Endothelial cell of umbilical vein (primary cell): Measurements from ENCODE around the gene DEPDC5. TPM values are rescaled to one million over a fixed set of nuclear protein-coding genes. Genes with fewer than 3 reads are reported as not detected.

Experiments
- BruUV-seq: library from RNA; stranded (reverse); fragments of 400-500 nt; replicated peaks from 2 replicates; lab custom pipeline; 2021; lab: Mats Ljungman, UMichigan
- CTCF ChIA-PET: fragments of 300-600, 350-600 bp; sonication (Branson Sonifier 250); formaldehyde crosslinking; loops from one replicate; lab custom pipeline; 2021; ENCODE audit warnings: antibody characterized with exemption, inconsistent platforms; lab: Charles Lee
- POLR2A ChIA-PET: fragments of 300-600, 350-600 bp; sonication (Branson Sonifier 250); formaldehyde crosslinking; loops from one replicate; lab custom pipeline; 2021; ENCODE audit warnings: antibody characterized with exemption, inconsistent platforms; lab: Charles Lee
- DNase-seq: peaks from one replicate; pipeline ENCODE4 v3.0.0-alpha.2; 2011; ENCODE audit warnings: low read depth, low spot score
- FAIRE-seq: peaks from 2 replicates; lab custom pipeline; 2011; peaks lifted over from hg19 to GRCh38; lab: Jason Lieb, UNC
- H2AFZ ChIP-seq: 2 replicates; pipeline ENCODE4 v1.6.0; 2012; ENCODE audit warnings: low read depth, low read length, control low read depth, inconsistent platforms
- H3K27ac ChIP-seq: 2 replicates; pipeline ENCODE4 v1.5.1; 2011; ENCODE audit warnings: low read depth, mild to moderate bottlenecking, control low read depth, low read length, moderate library complexity; ENCODE audit not compliant: insufficient read depth
- H3K27me3 ChIP-seq, 2 experiments: 2 replicates each; pipeline versions ENCODE4 v1.6.0 to v1.6.1; 2011; ENCODE audit warnings: low read length in 2 of 2, mixed read lengths in 1 of 2; ENCODE audit not compliant: control insufficient read depth in 2 of 2, insufficient read depth in 2 of 2
- H3K36me3 ChIP-seq, 2 experiments: 2 replicates in 1 of 2; 3 replicates in 1 of 2; pipeline ENCODE4 v1.5.1; 2011; ENCODE audit warnings: low read length in 2 of 2, mild to moderate bottlenecking in 1 of 2, moderate library complexity in 1 of 2; ENCODE audit not compliant: control insufficient read depth in 2 of 2, insufficient read depth in 2 of 2; ENCODE audit errors: extremely low read depth in 1 of 2
- H3K4me1 ChIP-seq: 3 replicates; pipeline ENCODE4 v1.5.1; 2011; ENCODE audit warnings: mild to moderate bottlenecking, low read length; ENCODE audit not compliant: control insufficient read depth, insufficient read depth; ENCODE audit errors: extremely low read depth
- H3K4me2 ChIP-seq: 2 replicates; pipeline ENCODE4 v1.6.1; 2011; ENCODE audit warnings: low read length, control low read depth, mixed read lengths; ENCODE audit not compliant: insufficient read depth
- H3K4me3 ChIP-seq, 3 experiments: fragments of 200-600 bp in 1 of 3; sonication (generic), shearing (Covaris generic) in 1 of 3; replicated peaks in 1 of 3; 2 replicates each; pipeline ENCODE4 v1.5.1; 2011 to 2016; ENCODE audit warnings: control low read depth in 3 of 3, low read length in 3 of 3, mild to moderate bottlenecking in 2 of 3, inconsistent platforms in 1 of 3, low read depth in 1 of 3, moderate library complexity in 1 of 3; ENCODE audit not compliant: insufficient read depth in 1 of 3
- H3K79me2 ChIP-seq: 2 replicates; pipeline ENCODE4 v1.6.0; 2012; ENCODE audit warnings: low read length, inconsistent platforms; ENCODE audit not compliant: control insufficient read depth, insufficient read depth
- H3K9ac ChIP-seq: replicated peaks from 2 replicates; pipeline ENCODE3; 2011; ENCODE audit warnings: low read length, control low read depth; ENCODE audit not compliant: insufficient read depth; ENCODE audit errors: extremely low read depth
- H3K9me1 ChIP-seq: replicated peaks from 3 replicates; pipeline ENCODE4 v1.6.0; 2011; ENCODE audit warnings: mild to moderate bottlenecking, low read length; ENCODE audit not compliant: control insufficient read depth, insufficient read depth; ENCODE audit errors: extremely low read depth
- H3K9me3 ChIP-seq: replicated peaks from 2 replicates; pipeline ENCODE4 v1.5.1; 2012; ENCODE audit warnings: low read length, inconsistent platforms; ENCODE audit not compliant: control insufficient read depth, insufficient read depth
- H4K20me1 ChIP-seq: replicated peaks from 2 replicates; pipeline ENCODE3; 2011; ENCODE audit warnings: mild to moderate bottlenecking, low read length; ENCODE audit not compliant: control insufficient read depth, insufficient read depth; ENCODE audit errors: extremely low read depth
- CTCF ChIP-seq, 2 donors: IDR thresholded peaks; 1 replicate in 1 of 2; 2 replicates in 1 of 2; pipeline ENCODE4 v1.5.1; 2011; ENCODE audit warnings: low read length in 2 of 2, mild to moderate bottlenecking in 2 of 2, moderate library complexity in 2 of 2, control low read depth in 1 of 2, inconsistent platforms in 1 of 2, low read depth in 1 of 2; ENCODE audit not compliant: insufficient read depth in 1 of 2; ENCODE audit errors: extremely low read depth in 1 of 2
- EZH2 ChIP-seq: IDR thresholded peaks from 2 replicates; pipeline ENCODE4 v1.6.1; 2012; ENCODE audit warnings: borderline replicate concordance, low read depth, mild to moderate bottlenecking, moderate library complexity, low read length, inconsistent platforms; ENCODE audit not compliant: severe bottlenecking
- FOS ChIP-seq: IDR thresholded peaks from 2 replicates; pipeline ENCODE4 v1.6.1; 2011; ENCODE audit warnings: mild to moderate bottlenecking, low read length, moderate library complexity, borderline replicate concordance; ENCODE audit not compliant: insufficient read depth
- GATA2 ChIP-seq: IDR thresholded peaks from 2 replicates; pipeline ENCODE4 v1.7.0; 2011; ENCODE audit warnings: low read depth, mild to moderate bottlenecking, moderate library complexity, mixed read lengths, low read length; ENCODE audit not compliant: insufficient read length, insufficient read depth
- JUN ChIP-seq: IDR thresholded peaks from 2 replicates; pipeline ENCODE4 v1.6.1; 2011; ENCODE audit warnings: borderline replicate concordance, low read depth; ENCODE audit not compliant: insufficient read length, insufficient read depth
- MAX ChIP-seq: IDR thresholded peaks from 2 replicates; pipeline ENCODE4 v1.6.1; 2011; ENCODE audit not compliant: insufficient read depth, insufficient read length
- MYC ChIP-seq: IDR thresholded peaks from one replicate; pipeline ENCODE4 v1.6.1; 2011; ENCODE audit warnings: mild to moderate bottlenecking, low read depth, low read length
- POLR2A ChIP-seq: IDR thresholded peaks from 2 replicates; pipeline ENCODE4 v1.6.1; 2012; ENCODE audit warnings: low read depth, mild to moderate bottlenecking, control low read depth, low read length
- POLR2AphosphoS5 ChIP-seq: IDR thresholded peaks from 2 replicates; pipeline ENCODE4 v1.6.1; 2012; ENCODE audit warnings: low read depth, mild to moderate bottlenecking, control low read depth, low read length, moderate library complexity; ENCODE audit not compliant: insufficient read depth
- dilution Hi-C: fragments of 300-500 bp; cut with MboI; formaldehyde crosslinking; loops from one replicate; pipeline ENCODE4 v1.15.0; 2019; ENCODE audit warnings: low sequenced_read_pairs; ENCODE audit not compliant: extremely low pct_ligation_motif_present
- intact Hi-C: fragments of 100-400 bp; cut with micrococcal nuclease; formaldehyde crosslinking; loops from one replicate; pipeline ENCODE4 v1.10.0; 2022
- polyA plus RNA-seq, 4 experiments: library from polyadenylated mRNA; depleted of rRNA in 3 of 4; stranded (reverse) in 3 of 4; unstranded in 1 of 4; fragments of >200 nt; gene quantifications; 2 replicates each; pipeline versions ENCODE4 v1.2.1 to v1.2.3, GENCODE V29; 2011 to 2012; ENCODE audit warnings: missing spikeins in 1 of 4
- total RNA-seq: library from RNA; stranded (reverse); gene quantifications from 2 replicates; pipeline ENCODE4 v1.2.3, GENCODE V29; 2021

DEPDC5 gene
- total and polyA plus RNA-seq, 2 donors (not counting 3 experiments of a cell fraction or from before 2014, with no cell fraction given): 13.1 to 36.6 TPM

GRCh38 chr22:31929167-31929930 lies 175.5 kb downstream of the DEPDC5 start:
- H3K4me1 ChIP-seq: no peaks in the 10 kb centered on the region
- no peak overlapping the region for H3K4me2 ChIP-seq
- H3K9me3 ChIP-seq: no peaks in the 10 kb centered on the region
- no peaks in the 10 kb centered on the region for H3K79me2 ChIP-seq
- no peak for DNase-seq
- dilution Hi-C loops: no loop called here
- POLR2A ChIA-PET: no interaction called here
- no peaks in the 10 kb centered on the region for H3K36me3 ChIP-seq
- no TSS peak for BruUV-seq
- TF ChIP-seq FOS (no peak), POLR2A (no peak), MYC (no peak), JUN (no peak), EZH2 (no peak), MAX (no peak), POLR2AphosphoS5 (no peak), GATA2 (no peak), CTCF (IDR thresholded peaks at IDR 0.05; ENCODE audit: extremely low read depth in 1 of 2, insufficient read depth in 1 of 2, low read depth in 1 of 2, low read length in 2 of 2) (no peak)
- H3K27me3 ChIP-seq: peaks cover 5 to 14% of the 10 kb centered on the region in 2 experiments
- no peaks in the 10 kb centered on the region for H3K9me1 ChIP-seq
- H3K4me3 ChIP-seq: no peak overlapping the region
- CTCF ChIA-PET: interaction anchor here (1.0 to 1.2 kb wide), 2 partner anchors 11 to 42 kb away, joined by 3 read pairs; no protein-coding TSS in a partner anchor
- intact Hi-C loops: no loop called here
- no peak overlapping the region for H3K27ac ChIP-seq
- no peak overlapping the region for H2AFZ ChIP-seq
- H3K9ac ChIP-seq: no peak overlapping the region
- H4K20me1 ChIP-seq: no peaks in the 10 kb centered on the region
- no peak for FAIRE-seq
